Measurements from ENCODE around the gene MYO9A. TPM values are rescaled to one million over a fixed set of nuclear protein-coding genes. Genes with fewer than 3 reads are reported as not detected.

The MYO9A gene
- total RNA-seq, 1 donor from 2014 or later = 17.0 TPM

DNA sequence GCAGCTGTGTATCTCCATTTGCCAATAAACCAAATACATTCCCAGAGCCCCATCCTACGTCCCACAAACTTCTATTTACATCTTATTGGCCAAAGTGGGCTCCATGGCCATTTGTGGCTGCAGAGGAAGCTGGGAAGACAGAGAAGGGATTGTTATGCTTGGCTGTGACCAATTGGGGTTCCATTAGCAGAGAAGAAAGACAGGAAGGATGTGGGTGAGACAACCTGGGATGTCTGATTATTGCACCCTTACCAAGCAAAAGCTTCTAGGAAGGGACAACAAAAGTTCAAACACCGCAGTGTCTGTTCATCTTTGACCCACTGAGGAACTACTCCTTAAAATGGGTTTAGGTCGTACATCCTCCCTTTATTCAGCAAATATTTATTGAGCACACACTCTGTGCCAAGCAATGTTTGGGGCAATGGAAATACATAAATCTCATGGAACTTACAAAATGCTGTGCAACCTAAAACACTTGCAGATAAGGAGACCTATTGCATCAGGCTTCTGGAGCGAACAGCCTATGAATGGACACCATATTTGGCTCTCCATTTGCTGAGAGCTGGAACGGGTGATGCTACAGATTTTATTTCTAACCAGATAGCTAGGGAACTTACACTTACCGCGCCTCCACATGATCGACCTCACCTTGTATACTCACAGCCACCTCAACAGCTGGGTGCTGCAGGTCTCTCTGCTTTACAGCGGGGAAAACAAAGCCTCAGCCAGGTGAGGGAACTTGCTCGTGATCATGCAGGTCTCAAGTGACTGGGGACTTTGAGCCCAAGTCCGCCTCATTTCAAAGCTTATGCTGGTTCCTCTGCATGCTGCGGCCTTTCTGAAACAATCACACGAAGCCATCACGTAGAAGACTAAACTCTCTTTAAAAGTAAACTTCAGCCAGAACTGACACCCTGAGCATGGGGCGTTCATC lies 329.0 kb downstream of the MYO9A start:
- TF ChIP-seq, protein P1, sequence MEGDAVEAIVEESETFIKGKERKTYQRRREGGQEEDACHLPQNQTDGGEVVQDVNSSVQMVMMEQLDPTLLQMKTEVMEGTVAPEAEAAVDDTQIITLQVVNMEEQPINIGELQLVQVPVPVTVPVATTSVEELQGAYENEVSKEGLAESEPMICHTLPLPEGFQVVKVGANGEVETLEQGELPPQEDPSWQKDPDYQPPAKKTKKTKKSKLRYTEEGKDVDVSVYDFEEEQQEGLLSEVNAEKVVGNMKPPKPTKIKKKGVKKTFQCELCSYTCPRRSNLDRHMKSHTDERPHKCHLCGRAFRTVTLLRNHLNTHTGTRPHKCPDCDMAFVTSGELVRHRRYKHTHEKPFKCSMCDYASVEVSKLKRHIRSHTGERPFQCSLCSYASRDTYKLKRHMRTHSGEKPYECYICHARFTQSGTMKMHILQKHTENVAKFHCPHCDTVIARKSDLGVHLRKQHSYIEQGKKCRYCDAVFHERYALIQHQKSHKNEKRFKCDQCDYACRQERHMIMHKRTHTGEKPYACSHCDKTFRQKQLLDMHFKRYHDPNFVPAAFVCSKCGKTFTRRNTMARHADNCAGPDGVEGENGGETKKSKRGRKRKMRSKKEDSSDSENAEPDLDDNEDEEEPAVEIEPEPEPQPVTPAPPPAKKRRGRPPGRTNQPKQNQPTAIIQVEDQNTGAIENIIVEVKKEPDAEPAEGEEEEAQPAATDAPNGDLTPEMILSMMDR (IDR thresholded peaks at IDR 0.05; ENCODE audit: insufficient read depth, low read length, poor library complexity, severe bottlenecking) = no peak
- no peaks in the 10 kb centered on the region for H3K27me3 ChIP-seq (ENCODE audit: control insufficient read depth, insufficient read depth, low read length)
- H3K36me3 ChIP-seq (ENCODE audit: control insufficient read depth, insufficient read depth, low read length) = no peaks in the 10 kb centered on the region
- DNase-seq (ENCODE audit: low read depth) = no peak
- no peak overlapping the region for H3K4me3 ChIP-seq (ENCODE audit: low read depth, low read length)

DNA sequence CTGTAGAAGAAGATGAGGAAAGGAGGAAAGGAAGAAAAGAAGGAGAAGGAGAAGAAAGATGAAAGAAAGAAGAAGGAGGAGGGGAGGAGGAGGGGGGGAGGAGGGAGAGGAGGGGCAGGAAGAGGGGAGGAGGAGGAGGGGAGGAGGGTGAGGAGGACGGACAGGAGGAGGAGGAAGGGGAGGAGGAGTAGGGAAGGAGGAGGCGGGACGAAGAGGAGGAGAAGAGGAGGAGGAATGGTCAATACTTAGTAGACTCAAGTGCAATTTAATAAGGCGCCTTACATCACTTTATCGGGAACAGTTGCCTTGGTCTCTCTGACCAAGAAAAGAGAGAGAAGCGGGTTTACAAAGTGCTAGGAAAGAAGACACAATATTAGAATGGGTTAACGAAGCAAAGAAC lies 331.3 kb downstream of the MYO9A start:
- Histone ChIP-seq H3K36me3 (ENCODE audit: control insufficient read depth, insufficient read depth, low read length) (no peaks in the 10 kb centered on the region), H3K4me3 (ENCODE audit: low read depth, low read length) (no peak overlapping the region), H3K27me3 (ENCODE audit: control insufficient read depth, insufficient read depth, low read length) (no peaks in the 10 kb centered on the region)
- TF ChIP-seq, protein P1 (IDR thresholded peaks at IDR 0.05; ENCODE audit: insufficient read depth, low read length, poor library complexity, severe bottlenecking) = no peak
- DNase-seq (ENCODE audit: low read depth) = no peak

DNA sequence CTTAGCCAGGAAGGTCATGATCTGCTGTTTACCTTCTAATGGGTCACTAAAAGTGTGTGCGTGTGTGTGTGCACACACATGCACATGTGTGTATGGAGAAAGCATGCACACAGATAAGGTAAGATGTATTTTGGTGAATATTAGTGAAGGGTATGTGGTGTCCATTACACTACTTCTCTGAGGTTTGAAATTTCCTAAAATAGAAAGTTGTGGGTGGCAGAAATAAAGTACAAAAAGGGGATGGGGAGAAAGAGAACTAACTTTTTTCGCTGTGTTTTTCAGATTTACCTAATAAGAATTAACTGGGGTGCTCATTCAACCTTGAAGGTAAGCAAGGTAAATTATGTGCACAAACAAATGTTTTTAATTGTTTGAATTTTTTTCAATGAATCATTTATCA lies 332.0 kb downstream of the MYO9A start:
- no peaks in the 10 kb centered on the region for H3K27me3 ChIP-seq (ENCODE audit: control insufficient read depth, insufficient read depth, low read length)
- DNase-seq (ENCODE audit: low read depth) = no peak
- no peaks in the 10 kb centered on the region for H3K36me3 ChIP-seq (ENCODE audit: control insufficient read depth, insufficient read depth, low read length)
- TF ChIP-seq, protein P1 (IDR thresholded peaks at IDR 0.05; ENCODE audit: insufficient read depth, low read length, poor library complexity, severe bottlenecking) = no peak
- H3K4me3 ChIP-seq (ENCODE audit: low read depth, low read length) = no peak overlapping the region

DNA sequence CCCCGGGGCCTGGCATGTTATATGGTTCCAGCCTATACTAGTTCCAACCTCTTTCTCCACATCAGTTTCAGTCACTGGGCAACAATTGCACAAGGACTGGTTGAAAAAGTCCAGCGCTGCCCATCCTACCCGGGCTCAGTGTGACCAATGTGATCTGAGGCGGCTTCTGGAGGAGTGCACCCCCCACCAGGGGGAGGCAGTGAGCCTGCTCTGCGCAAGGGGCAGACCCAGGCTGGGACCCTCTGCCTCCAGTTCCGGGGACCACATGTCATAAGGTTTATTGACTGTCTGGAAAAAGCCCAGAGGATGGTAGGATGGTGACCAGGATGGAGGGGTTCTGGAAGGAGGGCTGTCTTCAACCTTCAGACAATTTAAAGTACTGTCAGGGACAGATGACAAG lies 333.2 kb downstream of the MYO9A start:
- no peak for DNase-seq (ENCODE audit: low read depth)
- Histone ChIP-seq H3K27me3 (ENCODE audit: control insufficient read depth, insufficient read depth, low read length) (no peaks in the 10 kb centered on the region), H3K36me3 (ENCODE audit: control insufficient read depth, insufficient read depth, low read length) (no peaks in the 10 kb centered on the region), H3K4me3 (ENCODE audit: low read depth, low read length) (no peak overlapping the region)
- TF ChIP-seq, protein P1 (IDR thresholded peaks at IDR 0.05; ENCODE audit: insufficient read depth, low read length, poor library complexity, severe bottlenecking) = peak; percentile 31

DNA sequence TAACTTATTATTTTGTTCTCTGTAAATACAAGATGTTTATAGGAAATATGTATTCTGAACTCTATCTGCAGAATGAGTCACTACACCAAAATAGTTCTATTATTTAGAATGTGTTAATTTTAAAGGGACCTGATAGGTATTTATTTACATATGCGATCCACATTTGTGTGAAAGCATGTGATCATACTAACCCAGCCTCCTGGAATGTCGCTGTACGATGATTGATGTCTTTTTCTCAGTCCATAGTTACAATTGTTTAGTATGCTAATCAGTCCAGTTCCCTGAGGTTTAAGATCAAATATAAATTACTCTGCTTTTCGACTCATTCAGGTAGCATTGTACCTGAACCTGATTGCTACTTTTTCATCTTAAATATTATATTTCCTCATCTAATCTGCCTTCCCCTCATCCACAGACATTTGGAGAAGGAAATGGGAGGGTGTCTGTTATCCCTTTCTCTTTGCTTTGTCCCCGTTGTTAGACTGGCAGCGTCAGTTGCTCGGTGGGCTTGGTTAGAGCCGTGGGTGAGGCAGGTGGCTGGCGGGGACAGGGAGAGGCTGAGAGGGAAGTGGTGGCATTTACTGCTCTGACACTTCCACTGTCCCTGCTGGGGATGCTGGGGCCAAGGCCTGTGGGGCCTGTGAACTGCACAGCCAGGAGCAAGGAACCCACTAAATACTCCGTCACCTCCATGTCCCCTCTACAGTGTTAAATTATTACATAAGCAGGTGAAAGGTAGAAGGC lies 335.4 kb downstream of the MYO9A start:
- TF ChIP-seq, protein P1 (IDR thresholded peaks at IDR 0.05; ENCODE audit: insufficient read depth, low read length, poor library complexity, severe bottlenecking) = no peak
- H3K27me3 ChIP-seq (ENCODE audit: control insufficient read depth, insufficient read depth, low read length) = no peaks in the 10 kb centered on the region
- DNase-seq (ENCODE audit: low read depth) = no peak

More for the DNA sequence above, 335.4 kb downstream of the MYO9A start:
- Histone ChIP-seq H3K36me3 (ENCODE audit: control insufficient read depth, insufficient read depth, low read length) (no peaks in the 10 kb centered on the region), H3K4me3 (ENCODE audit: low read depth, low read length) (no peak overlapping the region)

Measured in kidney epithelial cell (primary cell).